Ovary (tissue), 9 donors: ENCODE data around the gene SEC61A2. TPM values are rescaled to one million over a fixed set of nuclear protein-coding genes. Genes with fewer than 3 reads are reported as not detected.

Experiments
- DNase-seq, 5 donors: peaks; one replicate each; pipeline ENCODE4 v3.0.0-alpha.2; 2019 to 2020
- H3K27ac ChIP-seq, 2 donors: fragments of 200-600 bp; one replicate each; pipeline versions ENCODE4 v1.5.1 to v1.8.0; 2019 to 2022
- H3K27me3 ChIP-seq: fragments of 200-600 bp; one replicate; pipeline ENCODE4 v1.8.0; 2022
- H3K36me3 ChIP-seq: fragments of 200-600 bp; sonication (generic); one replicate; pipeline ENCODE4 v1.5.1; 2019
- H3K4me1 ChIP-seq: one replicate; pipeline ENCODE4 v1.8.1; 2013; ENCODE audit warnings: mild to moderate bottlenecking, moderate library complexity; ENCODE audit not compliant: insufficient read depth
- H3K4me3 ChIP-seq: fragments of 200-600 bp; sonication (generic); one replicate; pipeline ENCODE4 v1.5.1; 2017
- H3K9me3 ChIP-seq, 2 donors: fragments of 200-600 bp in 1 of 2; sonication (generic) in 1 of 2; one replicate each; pipeline versions ENCODE4 v1.5.1 to v1.8.1; 2013 to 2019; ENCODE audit warnings: mild to moderate bottlenecking in 1 of 2, moderate library complexity in 1 of 2
- CTCF ChIP-seq, 3 donors: fragments of 450-650 bp in 2 of 3; fragments of 200-600 bp in 1 of 3; IDR thresholded peaks; one replicate each; pipeline versions ENCODE4 v1.5.1 to v1.8.0; 2016 to 2022; ENCODE audit warnings: antibody characterized with exemption in 3 of 3, mild to moderate bottlenecking in 1 of 3
- EP300 ChIP-seq: sonication (generic); formaldehyde crosslinking; IDR thresholded peaks from one replicate; pipeline ENCODE4 v1.6.1; 2017; ENCODE audit warnings: antibody characterized with exemption
- POLR2A ChIP-seq: fragments of 450-650 bp; IDR thresholded peaks from one replicate; pipeline ENCODE4 v1.6.1; 2017; ENCODE audit warnings: antibody characterized with exemption, mild to moderate bottlenecking, moderate library complexity
- WGBS, 3 donors: extraction: QIAGEN DNeasy Blood & Tissue Kit in 1 of 3; methylation state at CpG; one replicate each; pipeline versions ENCODE4 v1.1.5 to v1.1.7; 2013 to 2017; 5-methylcytosine and 5-hydroxymethylcytosine counted together
- intact Hi-C, 4 donors: fragments of 100-400 bp; cut with DNase I; formaldehyde crosslinking; loops; one replicate each; pipeline versions ENCODE4 v1.11.0 to v1.15.1; 2022 to 2023
- polyA plus RNA-seq, 2 donors: library from polyadenylated mRNA; stranded (reverse); fragments of 200-250 nt in 1 of 2; fragments of 350-450 nt in 1 of 2; fragmentation: Illumina TruSeq in 1 of 2; extraction: RNeasy Lipid Tissue Mini Kit (QIAGEN cat#74804) in 1 of 2; gene quantifications; one replicate each; pipeline ENCODE4 v1.2.3, GENCODE V29; 2013 to 2014
- total RNA-seq, 7 donors: library from RNA; depleted of rRNA in 2 of 7; stranded (reverse); fragments of >200 nt in 2 of 7; fragmentation: NEBNext Ultra II Directional in 3 of 7; extraction: Animal tissue kit (Norgen Biotek cat#: 25700) in 3 of 7; gene quantifications; one replicate each; pipeline versions ENCODE4 v1.1.0 to v1.2.4, GENCODE V29; 2016 to 2023
- donor health status: DM: no; HTN: no; CAD: no; lungs with moderate emphysema.
- donor health status: DM: no; HTN: no; CAD: no.
- donor health status: Bipolar disorder and iron deficiency.
- donor health status: DM: yes; HTN: yes; CAD: no.
- donor health status: DM: no; HTN: no; CAD: no.
- donor health status: DM: yes; HTN: yes; CAD: no.

The SEC61A2 gene
- total and polyA plus RNA-seq, 9 donors: 7.4 to 13.4 (median 9.5) TPM

- Histone ChIP-seq H3K27ac (no peak overlapping the region), H3K4me1 (peaks cover 4% of the 10 kb centered on the region), H3K36me3 (no peaks in the 10 kb centered on the region), H3K9me3 (no peaks in the 10 kb centered on the region), H3K4me3 (peak overlapping the region; percentile 56), H3K27me3 (no peaks in the 10 kb centered on the region)
- TF ChIP-seq EP300 (no peak), CTCF (IDR thresholded peaks at IDR 0.05) (no peak), POLR2A (no peak)
- no peak for DNase-seq
- intact Hi-C loops: no loop called here
- 8 to 11% (median 8%) methylated on average over 15 of the region's 15 CpGs for WGBS, 3 donors
Observed at GRCh38 chr10:12196531-12197211, 67.2 kb downstream of the SEC61A2 start.

- no peak for DNase-seq
- intact Hi-C loops: no loop called here
- Histone ChIP-seq H3K27me3 (no peaks in the 10 kb centered on the region), H3K9me3 (no peaks in the 10 kb centered on the region), H3K4me1 (peaks cover 4% of the 10 kb centered on the region), H3K27ac (no peak overlapping the region), H3K36me3 (no peaks in the 10 kb centered on the region), H3K4me3 (no peak overlapping the region)
- 88 to 93% (median 91%) methylated on average over 2 of the region's 2 CpGs for WGBS, 3 donors
- no peak for TF ChIP-seq EP300
- no peak for TF ChIP-seq POLR2A
- no peak for TF ChIP-seq CTCF (IDR thresholded peaks at IDR 0.05)
Observed at GRCh38 chr10:12198156-12198555, 68.7 kb downstream of the SEC61A2 start.

- no peak for DNase-seq
- WGBS, 3 donors: 95 to 97% (median 97%) methylated on average over 5 of the region's 5 CpGs
- H3K4me3 ChIP-seq: no peak overlapping the region
- intact Hi-C loops: no loop called here
- TF ChIP-seq POLR2A: no peak
- no peak for TF ChIP-seq CTCF (IDR thresholded peaks at IDR 0.05)
- no peak for TF ChIP-seq EP300
- no peaks in the 10 kb centered on the region for H3K27me3 ChIP-seq
- H3K4me1 ChIP-seq: no peaks in the 10 kb centered on the region
- no peaks in the 10 kb centered on the region for H3K36me3 ChIP-seq
- no peak overlapping the region for H3K27ac ChIP-seq
- H3K9me3 ChIP-seq: no peaks in the 10 kb centered on the region
Observed at GRCh38 chr10:12200850-12201249, 71.4 kb downstream of the SEC61A2 start.

GRCh38 chr10:12201543-12201942 lies 72.1 kb downstream of the SEC61A2 start:
- no peaks in the 10 kb centered on the region for H3K4me1 ChIP-seq
- H3K9me3 ChIP-seq: no peaks in the 10 kb centered on the region
- no peak overlapping the region for H3K27ac ChIP-seq
- no peaks in the 10 kb centered on the region for H3K27me3 ChIP-seq
- H3K36me3 ChIP-seq: no peaks in the 10 kb centered on the region
- intact Hi-C loops: no loop called here
- H3K4me3 ChIP-seq: no peak overlapping the region
- DNase-seq: no peak
- TF ChIP-seq POLR2A: no peak
- no peak for TF ChIP-seq EP300
- WGBS, 3 donors: 75 to 81% (median 75%) methylated on average over 3 of the region's 3 CpGs

- H3K27me3 ChIP-seq: no peaks in the 10 kb centered on the region
- no peak for DNase-seq
- no peaks in the 10 kb centered on the region for H3K36me3 ChIP-seq
- no peak overlapping the region for H3K4me3 ChIP-seq
- no peak overlapping the region for H3K27ac ChIP-seq
- intact Hi-C loops: no loop called here
- no peaks in the 10 kb centered on the region for H3K4me1 ChIP-seq
- no peaks in the 10 kb centered on the region for H3K9me3 ChIP-seq
- 83 to 85% (median 83%) methylated on average over 5 of the region's 5 CpGs for WGBS, 3 donors
- no peak for TF ChIP-seq EP300
- TF ChIP-seq POLR2A: no peak
- TF ChIP-seq CTCF (IDR thresholded peaks at IDR 0.05): no peak
Observed at GRCh38 chr10:12202226-12202625, 72.7 kb downstream of the SEC61A2 start.
